Fibroblast of skin of abdomen (primary cell): ENCODE measurements around the gene USP13.
"Not testable (repeated sequence)": the region's sequence is repeated elsewhere in the genome, so short reads cannot be mapped to it uniquely, and the experiment has no call there.

Source experiments
- DNase-seq: peaks from one replicate; pipeline ENCODE4 v3.0.0-alpha.2; 2013

USP13 gene

DNA sequence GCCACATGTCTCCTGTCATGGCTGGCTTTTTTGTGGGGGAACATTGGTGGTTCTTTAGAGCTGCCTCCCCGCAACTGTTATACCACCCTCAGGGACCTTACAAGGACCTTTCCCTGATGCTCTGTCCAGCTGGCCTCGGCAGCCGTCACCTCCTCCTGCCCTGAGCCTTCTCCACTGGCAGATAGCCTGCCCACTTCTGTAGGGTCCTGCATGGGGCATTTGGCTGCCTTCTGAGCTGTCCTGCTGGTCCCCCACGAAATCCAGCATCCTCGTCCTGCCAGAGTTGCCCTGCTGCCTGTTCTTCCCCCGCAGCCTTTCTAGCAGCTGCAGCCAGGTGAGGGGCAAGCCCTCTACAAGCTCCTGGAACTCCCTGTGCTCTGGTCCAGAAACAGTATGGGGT lies 86.2 kb downstream of the USP13 start:
- DNase-seq: no peak

DNA sequence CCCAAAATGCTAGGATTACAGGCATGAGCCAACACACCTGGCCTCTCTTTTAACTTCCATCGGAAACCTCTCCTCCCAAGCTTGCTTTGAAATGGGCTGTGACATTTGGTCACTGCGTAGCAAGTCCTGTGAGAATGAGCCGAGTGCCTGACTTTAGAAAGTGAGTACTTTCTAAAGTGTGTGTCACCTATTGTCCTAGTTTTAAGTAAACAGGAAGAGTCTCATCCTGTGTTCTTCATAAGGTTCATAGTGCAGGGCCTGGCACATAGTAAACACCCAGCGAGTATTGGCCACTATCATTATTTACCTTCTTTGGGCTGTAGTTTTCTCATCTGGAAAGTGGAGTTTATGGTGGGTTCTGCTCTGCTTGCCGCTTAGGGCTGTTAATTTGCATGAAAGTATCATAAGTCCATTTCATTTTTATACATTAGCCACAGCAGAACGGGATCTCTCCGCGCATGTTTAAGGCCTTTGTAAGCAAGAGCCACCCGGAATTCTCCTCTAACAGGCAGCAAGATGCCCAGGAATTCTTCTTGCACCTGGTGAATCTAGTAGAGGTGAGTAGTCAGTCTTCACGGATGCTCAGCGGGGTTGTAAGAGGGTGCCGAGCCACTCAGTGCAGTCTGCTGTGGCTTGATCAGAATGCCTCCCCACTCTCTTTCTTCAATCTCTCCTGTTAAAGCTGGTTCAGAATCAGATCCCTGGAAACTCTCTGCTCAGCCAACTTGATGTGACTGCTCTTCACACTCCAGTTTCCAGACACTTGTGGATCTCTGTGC lies 87.2 kb downstream of the USP13 start:
- DNase-seq: no peak

DNA sequence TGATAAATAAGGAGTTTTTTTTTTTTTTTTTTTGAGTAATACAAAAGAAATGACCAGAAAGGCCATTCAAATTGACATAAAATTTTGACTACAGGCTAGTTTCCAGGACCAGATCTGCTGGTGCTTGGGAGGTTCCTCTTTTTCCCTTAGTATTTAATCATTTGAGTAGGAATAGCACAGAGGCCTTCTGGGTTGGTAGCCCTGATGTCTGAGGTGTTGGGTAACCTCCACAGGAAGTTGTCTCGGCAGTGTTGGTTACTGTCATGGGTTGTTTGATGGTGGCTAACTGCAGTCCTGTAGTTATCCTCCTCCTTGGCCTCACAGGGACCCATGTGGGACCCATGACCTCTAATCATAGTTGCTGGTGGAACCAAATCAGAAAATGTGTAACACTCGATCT lies 91.1 kb downstream of the USP13 start:
- DNase-seq: no peak

DNA sequence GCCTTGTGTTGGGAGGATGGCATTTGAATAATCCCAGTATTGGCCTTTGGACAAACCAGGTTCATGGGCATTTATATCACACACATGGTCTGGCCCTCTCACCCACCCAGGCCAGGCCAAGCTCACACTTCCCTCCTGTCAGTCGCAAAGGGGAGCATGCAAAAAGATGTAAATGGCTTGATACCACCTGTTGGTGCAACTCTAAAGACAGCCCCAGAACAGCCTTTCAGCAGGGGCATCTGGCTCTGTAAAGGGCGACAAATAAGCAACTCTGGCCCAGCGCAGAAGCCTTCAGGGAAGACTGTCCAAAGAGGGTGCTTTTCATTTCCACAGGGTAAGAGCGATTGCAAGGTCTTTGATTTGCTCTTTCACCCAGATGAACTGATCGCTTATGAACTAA lies 91.8 kb downstream of the USP13 start:
- DNase-seq: no peak

DNA sequence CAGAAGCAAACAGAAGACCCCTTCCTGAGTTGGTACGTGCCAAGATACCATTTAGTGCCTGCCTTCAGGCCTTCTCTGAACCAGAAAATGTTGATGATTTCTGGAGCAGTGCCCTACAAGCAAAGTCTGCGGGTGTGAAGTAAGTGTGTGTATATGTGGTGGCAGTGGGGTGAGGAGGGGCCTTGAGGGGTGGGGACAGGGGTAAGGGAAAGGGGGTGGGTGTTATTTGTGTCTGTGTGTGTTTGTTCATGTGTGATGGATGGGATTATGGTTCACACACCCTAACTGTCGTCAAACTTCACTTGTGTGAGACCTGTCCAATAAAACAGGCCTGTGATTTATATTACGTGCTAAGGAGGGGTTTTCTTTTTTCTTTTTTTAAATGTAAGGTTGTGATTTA lies 92.2 kb downstream of the USP13 start:
- no peak for DNase-seq

DNA sequence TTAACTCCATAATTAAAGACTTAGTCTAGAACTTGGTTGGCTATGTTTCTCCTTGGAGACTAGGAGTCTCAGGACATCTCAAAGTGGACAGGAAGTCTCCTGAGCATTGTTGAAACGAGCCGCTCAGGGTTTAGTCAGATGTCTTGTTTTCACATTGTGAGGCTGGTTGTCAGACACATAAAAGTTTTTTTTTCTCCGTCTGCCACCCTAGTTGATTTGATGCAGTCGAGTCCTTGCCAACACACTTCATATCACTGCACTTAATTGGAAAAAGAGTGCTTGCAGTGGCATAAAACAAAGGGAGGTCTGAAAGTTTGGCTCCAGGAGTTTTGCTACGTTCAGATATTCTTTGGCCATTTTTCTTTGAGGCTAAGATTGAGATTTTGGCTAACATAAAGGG lies 92.9 kb downstream of the USP13 start:
- no peak for DNase-seq

DNA sequence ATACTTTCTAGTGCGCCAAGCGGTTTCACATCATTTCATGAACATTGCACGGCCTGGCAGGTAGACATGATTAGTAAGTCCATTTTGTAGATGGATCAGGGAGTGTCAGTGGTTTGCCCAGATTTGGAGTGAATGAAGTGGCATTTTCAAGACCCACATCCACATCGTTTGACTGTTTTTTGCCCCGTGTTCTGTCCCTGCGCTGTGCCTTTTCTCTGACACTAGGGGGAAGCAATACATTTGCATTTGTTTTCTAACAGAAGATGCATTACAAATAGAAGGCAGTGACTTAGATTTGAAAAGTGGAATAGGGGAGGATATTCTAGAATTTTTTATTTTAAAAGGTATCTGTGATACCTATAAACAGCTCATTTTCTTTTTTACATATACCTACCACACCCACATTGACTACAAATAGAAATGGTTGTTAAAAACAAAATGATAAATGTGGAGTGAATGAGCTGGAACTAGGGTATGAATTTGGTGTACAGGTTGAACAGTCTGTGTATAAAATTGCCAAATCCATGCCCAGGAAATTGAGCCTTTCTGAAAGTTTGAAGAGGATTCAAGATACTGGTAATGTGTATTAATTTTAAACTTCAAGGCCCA lies 98.0 kb downstream of the USP13 start:
- DNase-seq: peak; percentile 19

DNA sequence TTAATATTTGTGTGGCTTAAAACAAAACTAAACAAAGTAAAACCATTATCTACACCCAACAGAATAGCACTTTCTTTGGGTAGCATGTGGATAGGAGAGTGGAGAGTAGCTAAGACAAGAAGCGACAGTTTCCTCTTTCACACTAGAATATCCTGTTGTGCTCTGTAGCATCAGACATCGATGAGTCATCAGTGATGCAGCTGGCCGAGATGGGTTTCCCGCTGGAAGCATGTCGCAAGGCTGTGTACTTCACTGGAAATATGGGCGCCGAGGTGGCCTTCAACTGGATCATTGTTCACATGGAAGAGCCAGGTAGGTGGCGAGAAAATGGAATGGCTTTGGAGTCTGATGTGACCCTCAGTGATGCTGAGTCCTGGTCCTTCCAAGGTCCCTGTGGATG lies 108.1 kb downstream of the USP13 start:
- peak; percentile 44 for DNase-seq

DNA sequence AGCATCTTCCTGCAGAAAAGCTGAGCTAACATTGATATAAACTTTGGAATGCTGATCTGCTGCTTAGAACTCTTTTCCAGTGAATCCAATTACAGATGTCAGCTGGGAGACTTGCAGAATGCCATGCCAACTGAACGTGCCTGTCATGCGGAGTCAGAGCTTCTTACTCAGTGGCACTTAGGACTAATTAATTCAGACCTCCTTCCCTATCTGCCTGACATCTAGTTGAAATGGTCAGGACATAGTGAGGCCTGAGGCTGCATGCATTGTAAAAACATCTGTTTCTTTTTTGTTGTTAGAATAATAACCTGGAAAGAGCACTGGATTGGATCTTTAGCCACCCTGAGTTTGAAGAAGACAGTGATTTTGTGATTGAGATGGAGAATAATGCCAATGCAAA lies 112.6 kb downstream of the USP13 start:
- no peak for DNase-seq

DNA sequence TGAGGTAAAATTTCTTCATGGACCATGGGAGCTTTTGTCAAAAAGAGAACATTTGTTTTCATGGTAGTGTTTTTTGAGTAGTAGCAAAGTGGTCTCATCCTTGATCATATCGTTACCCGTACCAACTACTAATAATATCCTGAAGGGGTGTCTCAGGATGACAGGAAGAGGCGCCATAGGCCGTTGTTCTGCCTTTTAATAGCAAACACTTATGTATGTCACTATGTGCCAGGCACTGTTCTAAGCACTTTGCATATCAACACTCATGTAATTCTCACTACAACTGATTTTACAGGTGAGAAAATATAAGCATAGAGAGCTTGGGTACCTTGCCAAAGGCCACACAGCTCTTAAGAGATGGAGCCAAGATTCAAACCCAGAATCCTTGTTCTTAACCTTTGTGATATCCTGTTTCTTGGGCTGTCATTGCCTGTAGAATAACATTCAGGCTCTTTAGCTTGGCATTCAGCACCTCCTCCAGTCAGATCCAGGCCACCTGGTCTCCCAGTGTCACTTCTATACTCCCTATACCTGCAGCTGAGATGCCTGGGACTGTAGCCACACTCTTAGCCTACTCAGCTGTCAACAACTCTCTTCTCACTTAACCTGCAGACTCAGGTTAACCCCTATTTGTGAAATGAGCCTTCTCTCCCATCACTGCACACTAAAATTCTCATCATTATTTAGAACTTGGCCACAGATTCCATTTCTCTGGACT lies 113.7 kb downstream of the USP13 start:
- no peak for DNase-seq

DNA sequence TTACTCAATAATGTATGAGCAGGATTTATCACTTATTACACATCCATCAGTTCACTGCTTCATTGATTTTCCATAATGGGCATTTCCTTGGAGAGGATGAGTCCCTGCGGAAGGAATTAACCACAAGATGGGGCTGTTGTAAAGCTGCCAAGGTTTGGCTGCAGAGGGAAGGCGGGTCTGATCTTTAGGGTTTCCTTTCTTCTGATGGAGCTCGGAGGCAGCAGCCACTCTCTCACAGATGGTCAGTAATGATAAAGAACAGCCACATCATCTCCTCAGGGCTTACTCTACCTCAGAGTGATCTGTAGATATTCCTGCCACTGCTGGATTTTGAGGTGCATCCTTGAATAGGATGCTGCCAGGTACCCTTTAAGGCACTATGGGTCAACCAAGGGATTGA lies 115.2 kb downstream of the USP13 start:
- peak; percentile 79 for DNase-seq

DNA sequence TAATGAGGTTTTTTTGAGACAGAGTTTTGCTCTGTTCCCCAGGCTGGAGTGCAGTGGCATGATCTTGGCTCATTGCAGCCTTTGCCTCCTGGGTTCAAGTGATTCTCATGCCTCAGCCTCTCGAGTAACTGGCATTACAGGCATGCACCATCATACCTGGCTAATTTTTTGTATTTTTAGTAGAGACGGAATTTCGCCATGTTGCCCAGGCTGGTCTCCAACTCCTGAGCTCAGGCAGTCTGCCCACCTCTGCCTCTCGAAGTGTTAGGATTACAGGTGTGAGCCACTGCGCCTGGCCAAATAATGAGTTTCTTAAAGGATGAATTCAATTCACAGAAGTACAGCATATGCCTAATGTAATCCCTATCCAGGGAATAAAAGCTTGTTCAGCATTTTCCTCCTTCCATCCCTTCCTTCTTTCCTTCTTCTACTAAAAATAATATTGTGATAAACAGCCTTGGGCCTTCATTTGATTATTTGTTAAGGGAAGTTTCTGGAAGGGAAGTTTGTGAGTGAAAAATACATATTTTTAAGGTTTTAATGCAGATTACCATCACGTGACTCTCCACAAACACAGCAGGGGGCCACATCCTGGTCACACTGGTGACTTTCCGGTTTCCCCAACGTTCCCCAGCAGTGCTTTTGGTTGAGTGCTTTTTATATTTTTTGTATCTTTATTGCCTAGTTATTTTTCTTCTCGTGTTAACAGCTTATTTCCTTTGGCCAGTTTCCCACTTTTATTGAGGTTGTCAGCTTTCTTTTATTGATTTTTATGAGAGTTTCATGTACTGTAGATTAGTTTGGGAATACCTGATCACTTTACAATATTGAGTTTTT lies 116.8 kb downstream of the USP13 start:
- DNase-seq: no peak

DNA sequence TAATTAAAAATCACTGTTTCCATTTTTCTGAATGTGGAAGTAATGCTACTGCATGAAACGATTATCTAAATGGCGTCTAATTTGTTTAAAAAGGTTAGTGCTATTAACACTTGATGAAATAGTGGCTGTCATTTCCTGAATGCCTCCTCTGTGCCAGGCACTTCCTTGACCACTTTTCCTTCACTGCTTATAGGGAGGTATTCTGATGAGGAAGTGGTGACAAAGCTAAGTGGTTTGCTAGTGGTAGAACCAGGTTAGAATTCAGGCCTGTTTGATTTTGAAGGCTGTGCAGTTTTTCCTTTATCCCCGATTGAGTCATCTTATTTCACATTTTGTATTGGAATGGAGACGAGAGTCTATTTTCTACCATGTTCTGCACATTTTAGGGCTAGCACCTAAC lies 119.0 kb downstream of the USP13 start:
- no peak for DNase-seq

DNA sequence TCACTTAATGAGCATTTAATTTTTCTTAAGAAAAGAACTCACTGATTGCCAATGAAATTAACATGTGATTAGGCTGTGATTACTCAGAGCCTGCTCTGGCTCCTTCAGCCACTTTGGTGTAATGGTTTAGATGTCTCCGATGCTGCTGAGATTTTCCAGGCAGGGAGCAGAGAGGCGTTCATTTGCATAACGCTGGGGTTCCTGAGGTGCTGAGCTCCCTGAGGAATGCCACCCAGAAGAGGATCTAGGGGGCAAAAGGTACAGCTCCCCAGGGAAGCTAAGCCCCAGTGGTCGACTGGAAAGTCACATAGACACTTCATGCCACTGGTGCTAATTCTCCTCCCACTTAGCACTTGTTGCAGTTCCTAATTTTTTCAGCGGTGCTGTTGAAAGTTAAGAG lies 119.5 kb downstream of the USP13 start:
- DNase-seq: no peak

DNA sequence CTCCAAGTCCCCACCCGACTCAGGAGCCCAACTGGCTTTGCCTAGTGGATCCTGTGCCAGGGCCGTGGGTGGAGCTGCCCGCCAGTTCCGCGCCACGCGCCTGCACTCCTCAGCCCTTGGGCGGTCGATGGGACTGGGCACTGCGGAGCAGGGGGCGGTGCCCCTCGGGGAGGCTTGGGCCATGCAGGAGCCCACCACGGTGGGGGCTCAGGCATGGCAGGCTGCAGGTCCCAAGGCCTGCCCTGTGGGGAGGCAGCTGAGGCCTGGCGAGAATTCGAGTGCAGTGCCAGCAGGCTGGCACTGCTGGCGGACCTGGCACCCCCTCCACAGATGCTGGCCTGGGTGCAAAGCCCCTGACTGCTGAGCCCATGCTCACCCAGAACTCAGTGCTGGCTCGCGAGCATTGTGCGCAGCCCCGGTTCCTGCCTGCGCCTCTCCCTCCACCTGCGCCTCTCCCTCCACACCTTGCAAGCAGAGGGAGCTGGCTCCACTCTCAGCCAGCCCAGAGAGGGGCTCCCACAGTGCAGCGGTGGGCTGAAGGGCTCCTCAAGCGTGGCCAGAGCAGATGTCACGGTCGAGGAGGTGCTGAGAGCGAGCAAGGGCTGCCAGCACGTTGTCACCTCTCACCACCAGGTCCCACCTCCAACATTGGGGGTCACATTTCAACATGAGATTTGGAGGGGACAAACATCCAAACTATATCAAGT lies 122.7 kb downstream of the USP13 start:
- DNase-seq: no peak

DNA sequence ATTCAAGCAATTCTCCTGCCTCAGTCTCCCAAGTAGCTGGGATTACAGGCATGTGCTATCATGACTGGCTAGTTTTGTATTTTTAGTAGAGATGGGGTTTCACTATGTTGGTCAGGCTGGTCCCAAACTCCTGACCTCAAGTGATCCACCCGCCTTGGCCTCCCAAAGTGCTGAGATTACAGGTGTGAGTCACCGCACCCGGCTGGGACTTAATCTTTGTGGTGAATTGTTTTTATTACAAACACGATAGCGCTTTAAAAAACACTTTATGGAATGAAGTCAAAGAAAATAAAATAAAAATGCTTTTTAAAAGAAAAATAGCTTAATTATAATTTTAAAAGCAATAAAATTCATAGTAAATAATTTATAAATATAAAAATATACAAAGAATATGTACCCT lies 130.0 kb downstream of the USP13 start:
- not testable (repeated sequence) for DNase-seq

DNA sequence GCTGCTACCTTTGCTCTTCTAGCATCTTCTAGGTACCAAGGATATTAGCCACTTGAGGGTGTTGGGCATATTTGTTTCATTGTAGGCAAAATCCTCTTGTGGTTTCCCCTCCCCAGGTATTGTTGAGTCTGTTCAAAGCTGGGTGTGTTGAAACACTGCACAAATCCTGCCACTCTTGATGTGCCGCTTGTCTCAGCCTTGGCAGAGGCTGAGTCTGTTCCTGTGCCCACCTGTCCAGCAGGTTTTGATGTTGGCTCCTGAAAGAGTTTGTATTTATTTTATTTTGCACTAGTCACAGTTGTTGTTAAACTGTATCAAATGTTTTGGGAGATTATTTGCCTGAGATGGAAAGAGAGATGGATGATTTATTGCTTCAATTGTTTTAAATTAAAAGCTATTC lies 136.2 kb downstream of the USP13 start:
- no peak for DNase-seq

DNA sequence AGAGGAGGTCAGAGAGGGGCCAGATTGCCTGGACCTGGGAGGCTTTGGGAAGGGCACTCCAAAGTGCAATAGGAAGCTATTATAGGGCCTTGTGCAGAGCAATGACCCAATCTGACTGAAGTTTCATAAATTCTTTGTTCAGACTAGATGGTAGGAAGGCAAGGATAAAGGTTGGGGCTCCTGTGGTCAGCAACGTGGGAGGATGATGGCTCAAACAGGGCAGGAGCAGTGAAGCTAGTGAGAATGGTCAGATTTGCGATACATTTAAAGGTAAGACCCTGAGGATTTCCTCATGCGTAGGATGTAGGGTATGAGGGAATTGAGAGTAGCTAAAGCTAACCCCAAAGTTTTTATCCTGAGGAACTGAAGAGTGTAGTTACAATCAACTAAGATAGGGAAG lies 139.0 kb downstream of the USP13 start:
- no peak for DNase-seq

DNA sequence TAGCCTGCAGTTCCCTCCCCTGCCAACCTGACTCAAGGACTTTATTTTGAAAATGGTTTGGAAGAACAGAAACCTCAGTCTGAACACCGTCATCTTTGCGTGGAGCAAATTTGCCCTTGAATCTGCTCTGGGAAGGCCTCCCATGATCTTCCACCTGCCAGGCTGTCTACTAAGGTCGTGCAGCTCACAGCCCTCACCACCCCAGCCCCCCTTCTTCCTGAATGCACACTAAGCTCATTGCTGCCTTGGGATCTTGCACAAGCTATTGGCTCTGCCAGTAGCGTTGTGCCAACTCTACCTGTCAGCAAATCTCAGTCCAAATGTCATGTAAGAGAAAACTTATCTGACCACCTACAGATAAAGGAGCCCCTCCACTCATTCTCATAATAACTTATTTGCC lies 141.5 kb downstream of the USP13 start:
- no peak for DNase-seq

DNA sequence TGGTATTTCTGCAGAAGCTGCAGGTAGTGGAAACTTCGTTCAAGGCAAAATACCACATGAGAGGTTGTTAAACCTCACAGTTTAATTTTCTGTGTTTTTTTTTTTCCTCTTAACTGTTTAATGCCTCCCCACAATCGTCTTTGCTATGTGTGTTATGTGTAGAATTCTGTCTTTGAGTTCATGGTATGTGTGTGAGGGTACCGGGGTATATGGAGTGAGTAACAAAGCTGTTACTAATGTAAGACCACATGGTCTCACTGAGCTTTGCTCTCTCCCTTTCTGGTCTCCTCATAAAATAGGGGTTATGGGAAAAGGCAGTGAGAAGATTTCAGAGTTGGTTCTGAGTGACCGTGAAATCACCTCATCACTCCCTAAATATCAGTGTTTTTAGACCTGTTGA lies 143.6 kb downstream of the USP13 start:
- peak; percentile 41 for DNase-seq

DNA sequence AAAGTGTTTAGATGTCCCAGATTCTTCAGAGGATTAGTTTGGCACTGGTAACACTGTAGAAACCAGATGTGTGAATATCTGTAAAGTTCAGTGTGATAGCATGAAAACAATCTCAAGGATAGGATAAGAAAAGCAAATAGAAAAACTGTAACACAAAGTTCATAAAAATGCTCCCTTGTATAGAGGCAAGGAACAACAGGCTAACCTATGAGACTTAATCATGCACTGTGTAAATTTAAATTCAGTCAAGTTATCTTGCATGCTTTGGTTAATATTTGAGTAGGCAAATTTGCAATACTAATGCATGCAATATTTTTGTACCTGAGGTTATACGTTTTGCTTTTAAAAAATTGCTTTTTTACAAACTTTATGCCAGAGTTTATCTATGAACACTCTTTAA lies 144.4 kb downstream of the USP13 start:
- DNase-seq: no peak

DNA sequence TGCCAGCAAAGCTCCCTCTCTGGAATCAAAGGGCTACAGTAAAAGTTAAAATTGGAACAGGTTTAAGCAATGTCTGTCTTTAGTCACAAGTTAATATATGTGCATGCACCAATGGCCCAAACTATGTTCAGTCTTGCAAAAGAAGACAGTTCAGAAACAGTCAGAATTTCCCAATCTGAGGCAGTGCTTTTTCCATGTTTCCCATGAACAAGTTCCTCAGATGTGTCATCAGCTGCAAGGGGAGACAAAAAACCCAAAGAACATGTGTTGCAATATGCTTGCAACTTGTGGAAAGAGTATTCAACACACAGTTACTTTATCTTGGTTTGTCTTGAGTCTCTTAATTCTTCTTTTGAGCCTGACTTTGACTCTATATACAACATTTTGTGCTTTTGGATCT lies 148.4 kb downstream of the USP13 start:
- DNase-seq: peak; percentile 93
